Astrocyte of the spinal cord (primary cell): ENCODE measurements around the gene COL5A1.
"Not testable (repeated sequence)": the region's sequence is repeated elsewhere in the genome, so short reads cannot be mapped to it uniquely, and the experiment has no call there.

Source experiments
- DNase-seq: peaks from one replicate; pipeline ENCODE4 v3.0.0; 2011; ENCODE audit warnings: low read depth, low spot score
- H3K4me3 ChIP-seq: 2 replicates; pipeline ENCODE4 v1.5.1; 2011; ENCODE audit warnings: low read depth, mild to moderate bottlenecking, low read length, moderate library complexity
- in situ Hi-C: cut with HindIII; loops from 2 replicates; pipeline ENCODE4 v1.10.0; 2017; ENCODE audit warnings: low sequenced_read_pairs
- TF ChIP-seq, protein P1 (sequence below): IDR thresholded peaks from 2 replicates; pipeline ENCODE4 v1.5.1; 2012; ENCODE audit warnings: low read depth, mild to moderate bottlenecking, low read length, inconsistent platforms

COL5A1 gene

DNA sequence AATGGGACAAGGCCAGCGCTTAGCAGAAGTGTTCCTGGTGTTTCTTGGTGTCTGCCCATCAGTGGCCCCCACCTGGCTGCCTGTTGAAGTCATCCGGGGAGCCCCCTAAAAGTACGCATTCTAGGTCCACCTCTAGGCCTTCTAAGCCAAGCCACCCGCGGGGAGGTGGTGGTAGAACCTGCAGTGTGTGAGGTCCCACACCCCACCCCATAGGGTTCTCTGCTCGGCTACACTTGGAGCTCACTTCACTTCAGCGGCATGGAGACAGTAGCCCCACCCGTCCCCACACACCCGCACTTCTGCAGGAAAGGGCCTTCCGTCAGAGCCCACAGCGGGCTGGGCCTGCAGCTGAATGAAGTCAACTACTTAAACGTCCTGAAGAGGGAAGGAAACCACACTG is 209.4 kb downstream of the COL5A1 start:
- H3K4me3 ChIP-seq = no peak overlapping the region
- TF ChIP-seq, protein P1, sequence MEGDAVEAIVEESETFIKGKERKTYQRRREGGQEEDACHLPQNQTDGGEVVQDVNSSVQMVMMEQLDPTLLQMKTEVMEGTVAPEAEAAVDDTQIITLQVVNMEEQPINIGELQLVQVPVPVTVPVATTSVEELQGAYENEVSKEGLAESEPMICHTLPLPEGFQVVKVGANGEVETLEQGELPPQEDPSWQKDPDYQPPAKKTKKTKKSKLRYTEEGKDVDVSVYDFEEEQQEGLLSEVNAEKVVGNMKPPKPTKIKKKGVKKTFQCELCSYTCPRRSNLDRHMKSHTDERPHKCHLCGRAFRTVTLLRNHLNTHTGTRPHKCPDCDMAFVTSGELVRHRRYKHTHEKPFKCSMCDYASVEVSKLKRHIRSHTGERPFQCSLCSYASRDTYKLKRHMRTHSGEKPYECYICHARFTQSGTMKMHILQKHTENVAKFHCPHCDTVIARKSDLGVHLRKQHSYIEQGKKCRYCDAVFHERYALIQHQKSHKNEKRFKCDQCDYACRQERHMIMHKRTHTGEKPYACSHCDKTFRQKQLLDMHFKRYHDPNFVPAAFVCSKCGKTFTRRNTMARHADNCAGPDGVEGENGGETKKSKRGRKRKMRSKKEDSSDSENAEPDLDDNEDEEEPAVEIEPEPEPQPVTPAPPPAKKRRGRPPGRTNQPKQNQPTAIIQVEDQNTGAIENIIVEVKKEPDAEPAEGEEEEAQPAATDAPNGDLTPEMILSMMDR = no peak
- no peak for DNase-seq
- in situ Hi-C loops = no loop called here

DNA sequence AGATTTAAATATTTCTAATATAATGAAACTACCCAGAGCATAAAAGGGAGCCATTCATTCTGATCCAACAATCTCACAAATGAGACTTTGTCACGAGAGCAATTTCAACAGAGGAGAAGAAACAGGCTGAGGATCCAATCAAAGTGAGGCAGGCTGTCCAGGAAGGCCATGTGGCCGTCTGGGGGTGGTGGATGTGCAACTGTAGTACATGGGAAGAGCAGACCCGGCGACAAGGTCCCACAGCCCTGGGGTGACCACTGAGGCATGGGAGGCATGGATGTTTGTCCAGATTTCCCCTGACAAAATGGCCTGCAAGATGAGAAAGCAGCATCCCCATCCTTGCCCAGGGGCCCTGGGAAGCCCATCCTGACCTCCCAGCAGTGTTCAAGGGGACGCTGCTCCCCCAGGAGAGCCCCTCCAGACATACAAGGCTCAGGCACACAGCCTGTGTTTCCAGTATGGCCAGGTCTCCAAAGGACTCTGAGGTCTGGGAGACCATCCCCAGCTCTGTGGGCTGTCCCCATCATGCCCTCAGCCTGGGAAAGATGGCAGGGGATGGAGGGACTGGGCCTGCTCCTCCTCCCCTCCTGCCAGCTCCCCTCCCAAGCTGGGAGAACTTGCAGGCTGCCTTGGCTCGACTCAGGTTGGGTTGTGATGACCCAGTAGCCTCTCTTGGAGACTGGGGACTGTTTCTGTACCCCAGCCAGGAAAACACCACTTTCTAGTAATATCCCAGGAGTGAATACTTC is 211.5 kb downstream of the COL5A1 start:
- TF ChIP-seq, protein P1 = no peak
- H3K4me3 ChIP-seq = no peak overlapping the region
- no peak for DNase-seq
- in situ Hi-C loops = no loop called here

DNA sequence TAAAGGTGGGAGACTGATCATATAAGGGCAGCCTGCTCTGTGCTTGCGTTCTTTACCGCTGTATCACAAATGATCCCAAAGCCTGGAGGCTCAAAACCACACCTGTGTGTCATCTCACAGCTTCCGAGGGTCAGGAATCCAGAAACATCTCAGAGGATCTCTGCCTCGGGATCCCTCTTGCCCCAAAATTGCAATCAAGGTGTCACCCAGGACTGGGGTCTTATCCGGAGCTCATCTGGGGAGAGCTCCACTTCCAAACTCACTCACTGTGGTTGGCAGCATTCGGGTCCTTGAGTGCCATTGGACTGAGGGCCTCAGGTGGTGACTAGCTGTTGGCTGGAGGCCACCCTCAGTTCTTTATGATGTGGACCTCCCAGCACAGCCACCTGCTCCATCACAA is 212.3 kb downstream of the COL5A1 start:
- in situ Hi-C loops = no loop called here
- TF ChIP-seq, protein P1 = no peak
- H3K4me3 ChIP-seq = no peak overlapping the region
- no peak for DNase-seq

DNA sequence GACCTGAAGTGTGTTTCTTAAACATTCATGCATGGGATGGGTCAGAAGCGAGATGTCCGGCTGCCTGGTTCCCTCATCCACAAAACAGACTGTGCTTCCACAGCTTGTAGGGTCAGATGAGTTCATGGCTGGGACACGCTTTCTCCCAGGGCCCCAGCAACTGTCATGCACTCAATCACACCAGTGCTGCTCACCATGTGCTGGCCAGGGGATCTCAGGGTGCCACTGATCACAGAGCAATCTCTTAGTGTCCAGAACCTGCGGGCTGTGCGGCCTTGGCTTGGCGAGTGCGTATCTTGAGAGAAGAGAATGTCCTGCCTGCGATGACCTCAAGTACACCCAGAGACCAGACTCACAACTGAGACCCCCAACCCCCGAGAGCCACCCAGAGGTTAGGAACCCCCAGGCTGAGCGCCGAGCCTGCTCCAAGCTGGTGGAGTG is 213.0 kb downstream of the COL5A1 start:
- TF ChIP-seq, protein P1 = no peak
- no peak overlapping the region for H3K4me3 ChIP-seq
- DNase-seq = no peak
- in situ Hi-C loops = no loop called here

DNA sequence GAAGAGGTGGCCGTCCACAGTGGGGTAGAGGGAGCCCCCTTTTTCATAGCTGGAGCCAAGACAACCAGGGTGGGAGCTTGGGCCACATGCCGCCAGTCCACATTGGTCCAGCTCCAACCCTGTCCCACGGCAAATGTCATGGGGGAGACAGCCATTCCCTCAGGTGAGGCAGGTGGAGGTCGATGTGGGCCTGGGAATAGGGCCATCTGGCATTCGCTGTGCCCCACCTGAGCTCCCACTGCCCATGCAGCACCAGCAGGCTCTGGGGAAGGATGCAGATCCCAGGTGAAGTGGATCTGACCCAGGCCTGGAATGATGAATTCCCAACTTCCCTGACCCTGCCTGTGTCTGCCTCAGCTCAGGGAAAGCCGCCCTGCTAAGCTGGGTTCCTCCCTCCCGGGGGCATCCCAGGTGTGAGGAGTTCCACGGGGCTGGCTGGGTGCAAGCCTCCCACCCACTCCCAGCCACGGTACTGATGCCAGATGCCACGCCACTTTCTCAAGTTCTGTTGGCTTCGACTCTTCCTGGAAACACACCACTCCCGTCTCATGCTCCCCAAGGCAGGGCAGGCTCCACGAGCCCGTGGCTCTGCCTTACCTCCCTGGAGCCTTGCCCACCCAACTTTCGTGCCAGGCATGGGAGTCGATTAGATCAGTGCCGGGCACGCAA is 213.8 kb downstream of the COL5A1 start:
- TF ChIP-seq, protein P1 = no peak
- no peak for DNase-seq
- no peak overlapping the region for H3K4me3 ChIP-seq
- in situ Hi-C loops = no loop called here

DNA sequence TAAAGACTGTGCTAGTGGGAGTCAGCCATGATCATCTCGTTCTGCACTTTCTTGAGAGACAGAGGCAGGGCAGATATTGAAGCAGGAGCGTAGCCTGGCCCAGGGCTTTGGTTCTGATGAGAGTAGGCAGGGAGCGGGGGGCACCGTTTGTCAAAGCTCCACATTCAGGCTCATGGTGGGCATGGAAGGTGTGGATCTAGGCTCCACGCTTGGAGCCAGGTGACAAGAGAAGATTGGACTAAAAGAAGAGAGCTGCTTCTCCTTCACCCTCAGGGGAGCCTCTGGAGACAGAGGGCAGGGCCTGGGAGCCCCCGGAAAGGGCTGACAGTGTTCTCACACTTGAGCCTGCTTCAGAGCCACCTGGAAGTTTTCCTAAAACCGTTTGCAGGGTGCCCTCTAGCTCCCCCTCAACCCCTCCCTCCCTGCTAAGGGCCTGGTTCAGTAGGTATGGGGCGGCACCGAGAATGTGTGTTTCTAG is 214.3 kb downstream of the COL5A1 start:
- in situ Hi-C loops = no loop called here
- no peak overlapping the region for H3K4me3 ChIP-seq
- TF ChIP-seq, protein P1 = no peak
- no peak for DNase-seq

DNA sequence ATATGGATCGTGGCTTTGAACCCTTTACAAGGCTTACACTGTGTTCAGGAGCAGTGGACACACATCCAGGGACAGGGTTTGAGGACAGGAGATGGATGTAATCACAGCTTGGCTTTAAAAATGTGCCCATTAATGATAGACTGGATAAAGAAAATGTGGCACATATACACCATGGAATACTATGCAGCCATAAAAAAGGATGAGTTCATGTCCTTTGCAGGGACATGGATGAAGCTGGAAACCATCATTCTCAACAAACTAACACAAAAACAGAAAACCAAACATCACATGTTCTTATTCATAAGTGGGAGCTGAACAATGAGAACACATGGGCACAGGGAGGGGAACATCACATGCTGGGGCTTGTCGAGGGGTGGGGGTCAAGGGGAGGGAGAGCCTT is 215.8 kb downstream of the COL5A1 start:
- H3K4me3 ChIP-seq, in situ Hi-C loops, DNase-seq: not testable (repeated sequence)
